Ishikawa (cell line): ENCODE measurements around the gene FOXRED2.

Source experiments
- EGR1 ChIP-seq: IDR thresholded peaks from 2 replicates; pipeline ENCODE4 v1.6.1; 2012
- EP300 ChIP-seq: IDR thresholded peaks from 2 replicates; pipeline ENCODE4 v1.6.1; 2012; ENCODE audit warnings: borderline replicate concordance
- MAX ChIP-seq: IDR thresholded peaks from 2 replicates; pipeline ENCODE4 v1.6.1; 2012
- RAD21 ChIP-seq: IDR thresholded peaks from 2 replicates; pipeline ENCODE4 v1.6.1; 2012; ENCODE audit warnings: low read depth
- TCF12 ChIP-seq: IDR thresholded peaks from 2 replicates; pipeline ENCODE4 v1.6.1; 2012; ENCODE audit warnings: low read depth
- YY1 ChIP-seq: IDR thresholded peaks from 2 replicates; pipeline ENCODE4 v1.6.1; 2012; ENCODE audit warnings: low read depth

- no peak for TF ChIP-seq YY1
- TF ChIP-seq MAX, result no peak
- TF ChIP-seq TCF12, result peak; percentile 38; the same call in 1 of the 2 replicates
- no peak for TF ChIP-seq EGR1
- TF ChIP-seq RAD21, result no peak
- TF ChIP-seq EP300, result peak; percentile 27; the same call in 1 of the 2 replicates
Measured at GRCh38 chr22:36439481-36440271, 67.2 kb downstream of the FOXRED2 start.
